K562 (cell line): ENCODE results near the gene HIP1R. TPM values are rescaled to one million over a fixed set of nuclear protein-coding genes. Genes with fewer than 3 reads are reported as not detected.
A peak's percentile ranks its signal among the peaks of the same experiment; 100 is the strongest.

Experiments used
- ATAC-seq: fragments of 200-7000 bp; cut with Tn5 transposase; 3 replicates; pipeline ENCODE4 v1.9.1; 2020; ENCODE audit warnings: moderate library complexity
- BruUV-seq: library from RNA; stranded (reverse); fragments of 400-500 nt; replicated peaks from 2 replicates; lab custom pipeline; 2021; lab: Mats Ljungman, UMichigan
- CTCF ChIA-PET: fragments of 300-600 bp; formaldehyde crosslinking; extraction: SDS; loops from one replicate; lab custom pipeline; 2021; ENCODE audit warnings: low intra/inter-chr PET ratio; lab: Yijun Ruan, JAX
- POLR2A ChIA-PET: fragments of 300-600, 350-650 bp; sonication (Branson Sonifier 250); formaldehyde crosslinking; extraction: SDS; loops from one replicate; lab custom pipeline; 2021; ENCODE audit warnings: antibody characterized with exemption, inconsistent platforms; lab: Yijun Ruan, JAX
- DNase-seq, 4 experiments: peaks; one replicate each; pipeline versions ENCODE4 v3.0.0 to v3.0.0-alpha.2; 2011 to 2018; ENCODE audit warnings: low spot score in 3 of 4, mixed read lengths in 3 of 4; ENCODE audit errors: extremely low read depth in 1 of 4
- FAIRE-seq: peaks from 2 replicates; lab custom pipeline; 2011; peaks lifted over from hg19 to GRCh38; lab: Jason Lieb, UNC
- H2AFZ ChIP-seq: 2 replicates; pipeline ENCODE4 v1.6.0; 2011; ENCODE audit warnings: low read depth, low read length, control low read depth, inconsistent platforms
- H3K27ac ChIP-seq: fragments of 200-600 bp; 3 replicates; pipeline ENCODE4 v1.8.0; 2011; ENCODE audit warnings: low read depth, mild to moderate bottlenecking, control low read depth, inconsistent platforms, low read length, moderate library complexity, mixed read lengths; ENCODE audit errors: extremely low read depth
- H3K27me3 ChIP-seq, 2 experiments: fragments of 300-600 bp in 1 of 2; 2 replicates in 1 of 2; 3 replicates in 1 of 2; pipeline versions ENCODE4 v1.6.0 to v1.8.0; 2011; ENCODE audit warnings: inconsistent platforms in 2 of 2, low read length in 2 of 2, mild to moderate bottlenecking in 1 of 2, mixed read lengths in 1 of 2, moderate library complexity in 1 of 2; ENCODE audit not compliant: control insufficient read depth in 2 of 2, insufficient read depth in 2 of 2
- H3K36me3 ChIP-seq: fragments of 300-600 bp; 3 replicates; pipeline ENCODE4 v1.8.0; 2011; ENCODE audit warnings: mild to moderate bottlenecking, low read length, inconsistent platforms; ENCODE audit not compliant: control insufficient read depth, insufficient read depth
- H3K4me1 ChIP-seq, 2 experiments: fragments of 200-600 bp in 1 of 2; replicated peaks in 1 of 2; 2 replicates in 1 of 2; 3 replicates in 1 of 2; pipeline versions ENCODE4 v1.5.1 to v1.8.0; 2011; ENCODE audit warnings: inconsistent platforms in 2 of 2, low read length in 2 of 2, mild to moderate bottlenecking in 1 of 2, mixed read lengths in 1 of 2, moderate library complexity in 1 of 2; ENCODE audit not compliant: control insufficient read depth in 2 of 2, insufficient read depth in 2 of 2
- H3K4me2 ChIP-seq: 2 replicates; pipeline ENCODE4 v1.6.1; 2011; ENCODE audit warnings: low read length, control low read depth, inconsistent platforms, mixed read lengths; ENCODE audit not compliant: insufficient read depth
- H3K4me3 ChIP-seq: fragments of 200-600 bp; sonication (generic), shearing (Covaris generic); 2 replicates; pipeline ENCODE4 v1.5.1; 2016; ENCODE audit warnings: control low read depth, inconsistent platforms
- H3K79me2 ChIP-seq: fragments of 200-600 bp; 3 replicates; pipeline ENCODE4 v1.8.0; 2011; ENCODE audit warnings: low read length, inconsistent platforms; ENCODE audit not compliant: control insufficient read depth, insufficient read depth
- H3K9ac ChIP-seq, 2 experiments: 2 replicates each; pipeline versions ENCODE4 v1.6.0 to v1.6.1; 2011; ENCODE audit warnings: low read depth in 2 of 2, low read length in 2 of 2, control low read depth in 1 of 2, inconsistent platforms in 1 of 2, mild to moderate bottlenecking in 1 of 2, mixed read lengths in 1 of 2; ENCODE audit not compliant: insufficient read depth in 1 of 2
- H3K9me1 ChIP-seq: one replicate; pipeline ENCODE4 v1.6.0; 2011; ENCODE audit warnings: inconsistent platforms, mild to moderate bottlenecking, low read length, moderate library complexity; ENCODE audit not compliant: control insufficient read depth, insufficient read depth
- H3K9me3 ChIP-seq: replicated peaks from 2 replicates; pipeline ENCODE4 v1.5.1; 2011; ENCODE audit warnings: low read depth, low read length, inconsistent platforms; ENCODE audit not compliant: control insufficient read depth, insufficient read depth
- H4K20me1 ChIP-seq: replicated peaks from 2 replicates; pipeline ENCODE4 v1.6.1; 2011; ENCODE audit warnings: low read length, inconsistent platforms, mixed read lengths; ENCODE audit not compliant: control insufficient read depth, insufficient read depth
- ADNP ChIP-seq: fragments of 200-800 bp; sonication (Bioruptor generic); IDR thresholded peaks from 2 replicates; pipeline ENCODE4 v1.6.1; 2016; ENCODE audit warnings: missing genetic modification characterization, missing compliant biosample characterization
- DIDO1 ChIP-seq: fragments of 450-650 bp; IDR thresholded peaks from 2 replicates; pipeline ENCODE4 v1.6.1; 2016; ENCODE audit warnings: low read depth, missing biosample characterization, missing genetic modification characterization
- EP400 ChIP-seq: fragments of 450-650 bp; IDR thresholded peaks from 2 replicates; pipeline ENCODE4 v1.6.1; 2017; ENCODE audit warnings: antibody characterized with exemption, mild to moderate bottlenecking, moderate library complexity
- PCBP2 ChIP-seq: fragments of 200-400 bp; formaldehyde crosslinking; IDR thresholded peaks from 2 replicates; pipeline ENCODE4 v1.6.1; 2018; ENCODE audit warnings: low read length, low read depth, mild to moderate bottlenecking, moderate library complexity; ENCODE audit not compliant: poor library complexity, severe bottlenecking
- PHB2 ChIP-seq: fragments of 450-650 bp; IDR thresholded peaks from 2 replicates; pipeline ENCODE4 v1.6.1; 2017; ENCODE audit warnings: low read depth
- POLR2G ChIP-seq: fragments of 200-400 bp; formaldehyde crosslinking; IDR thresholded peaks from 2 replicates; pipeline ENCODE4 v1.6.1; 2017; ENCODE audit warnings: low read depth, mild to moderate bottlenecking, antibody characterized with exemption, low read length, moderate library complexity
- SRF ChIP-seq, 2 experiments: fragments of 250-450, 450-650 bp in 1 of 2; sonication (Bioruptor Pico) in 1 of 2; sonication (generic) in 1 of 2; formaldehyde crosslinking; IDR thresholded peaks; 2 replicates each; pipeline versions ENCODE4 v1.5.0 to v1.5.1; 2020 to 2022; ENCODE audit warnings: mild to moderate bottlenecking in 1 of 2, missing genetic modification reagents in 1 of 2
- ZFP1 ChIP-seq: fragments of 450-650 bp; formaldehyde crosslinking; IDR thresholded peaks from 2 replicates; pipeline ENCODE4 v1.4.0; 2020; ENCODE audit warnings: mild to moderate bottlenecking, mixed read lengths
- WGBS: fragments of 100-300 bp; shearing (Covaris generic); methylation state at CpG from one replicate; pipeline ENCODE4 v1.1.6; 2016; ENCODE audit warnings: low coverage, mixed read lengths; ENCODE audit not compliant: insufficient coverage; ENCODE audit errors: missing lambda C conversion rate; 5-methylcytosine and 5-hydroxymethylcytosine counted together
- in situ Hi-C: fragments of 300-500 bp; cut with MboI; formaldehyde crosslinking; loops from 4 replicates; pipeline ENCODE4 v1.15.0; 2018; ENCODE audit warnings: inconsistent platforms, mixed read lengths
- intact Hi-C: fragments of 100-400 bp; cut with micrococcal nuclease; formaldehyde crosslinking; loops from 2 replicates; pipeline ENCODE4 v1.14.2; 2022
- polyA plus RNA-seq, 8 experiments: library from polyadenylated mRNA; depleted of rRNA in 4 of 8; stranded (reverse) in 5 of 8; unstranded in 3 of 8; fragments of >200 nt; fragmentation: Nextera tagmentation in 2 of 8; fragmentation: Illumina TruSeq in 1 of 8; extraction: Ambion mirVana in 2 of 8; extraction: Trizol in 1 of 8; gene quantifications; 2 replicates each; pipeline versions ENCODE4 v1.2.1 to v1.2.3, GENCODE V29; 2011 to 2014; ENCODE audit warnings: inconsistent platforms in 1 of 8, missing spikeins in 1 of 8
- total RNA-seq, 7 experiments: library from RNA; depleted of rRNA in 6 of 7; stranded (reverse); fragments of >200 nt in 6 of 7; fragmentation: Illumina TruSeq in 2 of 7; extraction: Trizol in 2 of 7; gene quantifications; 2 replicates each; pipeline versions ENCODE4 v1.2.1 to v1.2.3, GENCODE V29; 2011 to 2021; ENCODE audit warnings: low replicate concordance in 1 of 7
- TF ChIP-seq, protein P1 (sequence below): fragments of 450-650 bp; conservative IDR thresholded peaks from 2 replicates; pipeline ENCODE4 v1.6.1; 2016; ENCODE audit warnings: missing genetic modification characterization, low read depth, mild to moderate bottlenecking, missing compliant biosample characterization, moderate library complexity

Gene HIP1R
- total and polyA plus RNA-seq, 9 of the 15 experiments (the other 6 are each of a cell fraction or from before 2014, with no cell fraction given): 0.15 to 31.0 (median 14.2) TPM

DNA sequence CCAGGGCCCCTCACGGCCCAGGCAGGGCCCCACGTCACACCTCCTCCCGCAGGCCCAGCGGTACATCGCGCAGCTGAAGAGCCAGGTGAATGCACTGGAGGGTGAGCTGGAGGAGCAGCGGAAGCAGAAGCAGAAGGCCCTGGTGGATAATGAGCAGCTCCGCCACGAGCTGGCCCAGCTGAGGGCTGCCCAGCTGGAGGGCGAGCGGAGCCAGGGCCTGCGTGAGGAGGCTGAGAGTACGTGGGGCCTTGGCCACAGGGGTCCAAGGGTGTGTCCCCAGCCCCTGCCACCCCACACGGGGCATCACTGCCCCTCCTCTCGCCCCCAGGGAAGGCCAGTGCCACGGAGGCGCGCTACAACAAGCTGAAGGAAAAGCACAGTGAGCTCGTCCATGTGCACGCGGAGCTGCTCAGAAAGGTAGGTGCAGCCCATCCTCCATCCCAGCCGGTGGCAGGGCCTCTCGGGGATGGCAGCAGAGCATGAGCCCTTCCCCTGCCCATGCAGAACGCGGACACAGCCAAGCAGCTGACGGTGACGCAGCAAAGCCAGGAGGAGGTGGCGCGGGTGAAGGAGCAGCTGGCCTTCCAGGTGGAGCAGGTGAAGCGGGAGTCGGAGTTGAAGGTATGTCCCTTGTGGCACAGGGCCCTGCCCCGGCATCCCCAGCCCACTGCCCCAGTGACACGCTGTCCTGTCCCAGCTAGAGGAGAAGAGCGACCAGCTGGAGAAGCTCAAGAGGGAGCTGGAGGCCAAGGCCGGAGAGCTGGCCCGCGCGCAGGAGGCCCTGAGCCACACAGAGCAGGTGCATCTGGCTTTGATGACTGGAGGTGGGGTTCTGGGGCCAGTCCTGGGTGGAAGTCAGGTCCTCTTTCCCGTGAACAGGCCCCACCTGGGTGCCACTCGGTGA is 20.9 kb downstream of the HIP1R start:
- H4K20me1 ChIP-seq: peaks cover 3% of the 10 kb centered on the region; the same call in 1 of the 2 replicates

DNA sequence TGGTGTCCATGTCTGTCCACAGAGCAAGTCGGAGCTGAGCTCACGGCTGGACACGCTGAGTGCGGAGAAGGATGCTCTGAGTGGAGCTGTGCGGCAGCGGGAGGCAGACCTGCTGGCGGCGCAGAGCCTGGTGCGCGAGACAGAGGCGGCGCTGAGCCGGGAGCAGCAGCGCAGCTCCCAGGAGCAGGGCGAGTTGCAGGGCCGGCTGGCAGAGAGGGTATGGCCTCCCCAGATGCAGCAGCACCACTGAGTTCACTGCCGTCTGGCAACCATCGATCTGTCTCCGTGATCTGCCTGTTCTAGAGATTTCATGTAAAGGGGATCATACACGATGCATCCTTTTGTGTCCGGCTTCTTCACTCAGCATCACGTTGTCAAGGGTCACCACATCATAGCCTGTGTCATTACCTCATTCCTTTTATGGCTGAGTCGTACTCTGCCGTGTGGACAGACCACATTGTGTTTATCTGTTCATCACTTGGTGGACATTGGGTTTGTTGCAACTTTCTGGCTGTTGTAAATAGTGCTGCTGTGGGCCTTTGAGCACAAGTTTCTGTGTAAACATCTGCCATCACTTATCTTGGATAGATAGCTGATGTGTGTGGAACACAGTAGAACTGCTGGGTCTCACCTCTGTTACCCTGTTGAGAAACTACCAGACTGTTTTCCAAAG is 21.9 kb downstream of the HIP1R start:
- POLR2A ChIA-PET: interaction anchor here (0.6 to 1.2 kb wide), 3 partner anchors 8 to 97 kb away, joined by 4 to 6 read pairs (median 4); no protein-coding TSS in a partner anchor
- H3K4me1 ChIP-seq: peaks cover 0 to 43% of the 10 kb centered on the region in 2 experiments; a peak in 2 of 5 replicates
- no peak for ATAC-seq
- H3K9ac ChIP-seq: no peak overlapping the region
- H3K79me2 ChIP-seq: no peaks in the 10 kb centered on the region
- no peak overlapping the region for H3K4me2 ChIP-seq
- H3K9me3 ChIP-seq: no peaks in the 10 kb centered on the region
- no peak overlapping the region for H3K27ac ChIP-seq
- H2AFZ ChIP-seq: no peak overlapping the region
- peak; percentile 69 for FAIRE-seq
- intact Hi-C loops (no loop called here), in situ Hi-C loops (loop anchor here (10.0 kb wide), 1 partner anchor 98 kb away; no protein-coding TSS in a partner anchor)
- no peak for DNase-seq
- no peaks in the 10 kb centered on the region for H3K9me1 ChIP-seq
- no peak overlapping the region for H3K4me3 ChIP-seq
- H4K20me1 ChIP-seq: peaks cover 3% of the 10 kb centered on the region; the same call in 1 of the 2 replicates
- CTCF ChIA-PET: no interaction called here
- no peaks in the 10 kb centered on the region for H3K27me3 ChIP-seq
- no TSS peak for BruUV-seq
- H3K36me3 ChIP-seq: 0 out of 3 replicates have a peak, but pooled peaks cover 5% of the 10 kb centered on the region
- 63% methylated on average over 10 of the region's 24 CpGs for WGBS
- TF ChIP-seq ZFP1 (CRISPR knock-in tag): no peak
- TF ChIP-seq EP400: no peak
- TF ChIP-seq, protein P1, sequence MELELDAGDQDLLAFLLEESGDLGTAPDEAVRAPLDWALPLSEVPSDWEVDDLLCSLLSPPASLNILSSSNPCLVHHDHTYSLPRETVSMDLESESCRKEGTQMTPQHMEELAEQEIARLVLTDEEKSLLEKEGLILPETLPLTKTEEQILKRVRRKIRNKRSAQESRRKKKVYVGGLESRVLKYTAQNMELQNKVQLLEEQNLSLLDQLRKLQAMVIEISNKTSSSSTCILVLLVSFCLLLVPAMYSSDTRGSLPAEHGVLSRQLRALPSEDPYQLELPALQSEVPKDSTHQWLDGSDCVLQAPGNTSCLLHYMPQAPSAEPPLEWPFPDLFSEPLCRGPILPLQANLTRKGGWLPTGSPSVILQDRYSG (tag): no peak
- no peak for TF ChIP-seq PHB2
- no peak for TF ChIP-seq DIDO1 (tag)
- peak in 1 of 2 experiments; percentile 48; a peak in 1 of 4 replicates for TF ChIP-seq SRF (CRISPR knock-in tag; IDR thresholded peaks at IDR 0.05)
- 0 out of 2 replicates have a peak, but pooled peaks have one; percentile 16 for TF ChIP-seq POLR2G
- no peak for TF ChIP-seq PCBP2

More for the DNA sequence above, 20.9 kb downstream of the HIP1R start:
- Histone ChIP-seq H3K4me1 (peaks cover 0 to 34% of the 10 kb centered on the region in 2 experiments; a peak in 2 of 5 replicates), H3K4me2 (no peak overlapping the region), H2AFZ (no peak overlapping the region), H3K79me2 (no peaks in the 10 kb centered on the region), H3K27me3 (no peaks in the 10 kb centered on the region), H3K27ac (no peak overlapping the region), H3K9ac (peak overlapping the region in 1 of 2 experiments; percentile 26; a peak in 1 of 4 replicates), H3K36me3 (0 out of 3 replicates have a peak, but pooled peaks cover 3% of the 10 kb centered on the region), H3K9me1 (no peaks in the 10 kb centered on the region), H3K4me3 (no peak overlapping the region), H3K9me3 (no peaks in the 10 kb centered on the region)
- WGBS: 87% methylated on average over 31 of the region's 40 CpGs
- TSS peak; percentile 25 for BruUV-seq
- DNase-seq (no peak), ATAC-seq (no peak), FAIRE-seq (no peak)
- in situ Hi-C loops: loop anchor here (10.0 kb wide), 1 partner anchor 99 kb away; no protein-coding TSS in a partner anchor
- ChIA-PET POLR2A (interaction anchor here (0.6 to 1.2 kb wide), 3 partner anchors 9 to 98 kb away, joined by 4 to 6 read pairs (median 4); no protein-coding TSS in a partner anchor), CTCF (no interaction called here)
- peak; percentile 48 for TF ChIP-seq POLR2G
- no peak for TF ChIP-seq ADNP (tag)
- intact Hi-C loops: no loop called here
